ENCODE data around the gene PIK3R5.
"Not testable (repeated sequence)": the region's sequence is repeated elsewhere in the genome, so short reads cannot be mapped to it uniquely, and the experiment has no call there.

The PIK3R5 gene

DNA sequence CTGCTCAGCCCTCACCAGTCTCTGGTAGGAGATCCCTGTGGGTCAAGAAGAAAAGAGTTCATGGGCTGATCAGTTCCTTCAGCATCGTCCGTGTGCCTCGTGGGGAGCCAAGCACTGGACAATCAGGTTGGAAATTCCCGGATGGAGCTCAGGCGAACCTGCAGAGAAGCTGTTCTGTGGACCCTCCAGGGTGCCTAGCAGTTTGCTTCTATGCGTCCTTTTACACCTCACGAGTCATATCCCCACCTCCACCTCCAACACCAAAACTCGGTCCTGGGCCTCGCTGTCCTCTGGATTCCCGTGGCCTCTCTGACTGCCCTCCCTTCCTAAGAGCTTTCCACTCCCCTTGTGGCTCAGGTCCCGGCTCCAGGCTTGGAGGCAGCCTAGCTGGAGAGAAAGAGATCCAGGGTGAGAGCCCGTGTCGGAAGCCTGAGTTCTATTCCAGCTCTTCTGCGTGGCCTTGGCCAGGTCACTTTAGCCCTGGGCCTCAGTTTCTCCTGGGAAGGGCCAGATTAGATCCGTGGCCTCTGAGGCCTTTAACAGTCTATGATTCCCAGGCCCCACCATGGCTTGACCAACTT lies 71.8 kb downstream of the PIK3R5 start:
- no peak for DNase-seq

DNA sequence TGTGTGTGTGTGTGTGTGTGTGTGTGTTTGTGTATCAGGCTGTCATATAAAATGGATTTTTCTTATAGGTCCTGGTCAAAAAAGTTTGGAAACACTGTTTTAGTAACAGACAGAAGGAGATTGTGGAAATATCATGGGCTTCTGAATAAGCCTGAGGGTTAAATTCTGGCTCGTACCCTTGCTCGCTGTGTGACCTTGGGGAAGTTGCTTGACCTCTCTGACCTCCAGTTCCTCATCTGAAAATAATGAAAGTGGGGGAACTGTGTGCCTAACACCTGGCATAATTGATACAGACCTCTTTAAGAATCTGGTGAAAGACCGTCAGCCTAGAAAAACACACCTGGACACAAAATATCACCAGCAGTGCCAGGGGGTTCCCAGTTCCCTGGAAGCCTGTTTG lies 72.4 kb downstream of the PIK3R5 start:
- DNase-seq, result no peak

DNA sequence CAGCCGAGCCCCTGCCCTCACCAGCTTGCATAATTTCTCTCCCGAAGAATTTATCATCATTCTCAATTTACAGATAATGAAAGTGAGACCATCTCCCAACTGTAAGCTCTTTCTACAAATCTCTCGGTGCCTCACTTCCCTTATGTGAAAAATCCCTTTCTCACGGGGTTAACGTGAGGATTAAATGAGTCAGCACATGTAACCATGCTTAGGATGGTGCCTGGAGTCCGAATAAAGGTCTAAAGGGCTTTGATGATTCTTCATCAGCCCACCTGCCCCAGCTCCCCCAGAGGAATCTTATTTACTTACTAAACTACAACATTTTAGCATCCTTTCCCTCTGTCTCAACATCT lies 73.2 kb downstream of the PIK3R5 start:
- DNase-seq, result no peak

DNA sequence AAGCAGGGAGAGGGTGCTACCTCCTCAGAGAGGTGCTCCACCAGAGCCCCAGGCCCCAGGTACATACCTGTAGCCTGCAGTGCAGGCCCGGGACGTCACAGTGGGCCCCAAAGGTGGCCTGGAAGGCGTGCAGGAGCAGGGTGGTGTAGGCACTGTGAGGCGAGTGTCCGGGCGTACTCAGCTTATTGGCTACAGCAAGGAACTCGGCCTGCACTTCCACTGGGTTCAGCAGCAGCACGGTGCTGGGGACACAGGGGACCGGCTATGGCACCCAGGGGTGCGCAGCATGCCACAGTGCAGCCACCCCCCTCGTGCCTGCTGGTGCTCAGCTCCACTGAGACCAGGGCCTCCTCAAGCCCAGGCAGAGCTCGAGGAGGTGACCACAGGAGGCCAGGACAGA lies 74.8 kb downstream of the PIK3R5 start:
- DNase-seq, result no peak

DNA sequence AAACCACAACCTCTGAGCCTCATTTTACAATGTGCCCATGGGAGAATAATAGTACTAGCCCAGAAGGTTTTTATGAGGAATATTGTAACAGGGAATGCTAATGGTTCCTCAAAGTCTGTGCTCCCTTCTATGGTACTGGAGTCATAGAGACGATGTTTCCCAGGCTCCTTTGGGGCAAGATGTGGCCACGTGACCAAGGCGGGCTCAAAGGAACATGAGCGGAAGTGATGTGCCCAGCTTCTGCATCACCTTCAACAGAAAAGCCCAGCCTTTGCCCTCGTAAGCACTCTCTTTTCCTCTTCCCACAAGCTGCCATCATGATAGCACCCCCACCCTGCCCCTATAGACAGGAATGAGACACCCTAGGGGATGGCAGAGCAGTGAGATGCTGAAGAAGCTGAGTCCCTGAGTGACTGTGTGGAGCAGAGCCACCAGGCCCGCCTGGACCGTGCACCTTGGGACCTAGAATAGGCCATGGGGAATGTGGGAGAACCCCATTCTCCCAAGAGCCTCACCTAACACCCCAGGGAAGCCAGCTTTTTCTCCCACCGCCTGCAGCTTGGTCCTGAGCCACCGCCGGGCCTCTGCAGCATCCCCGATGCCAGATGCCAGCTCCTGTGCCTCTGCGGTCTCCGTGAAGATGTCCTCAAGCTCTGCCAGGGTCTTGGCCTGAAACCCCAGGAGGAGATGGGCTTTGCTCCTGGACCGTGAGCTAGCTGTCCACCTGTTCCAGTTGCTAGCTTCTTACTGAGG lies 75.9 kb downstream of the PIK3R5 start:
- no peak for DNase-seq

DNA sequence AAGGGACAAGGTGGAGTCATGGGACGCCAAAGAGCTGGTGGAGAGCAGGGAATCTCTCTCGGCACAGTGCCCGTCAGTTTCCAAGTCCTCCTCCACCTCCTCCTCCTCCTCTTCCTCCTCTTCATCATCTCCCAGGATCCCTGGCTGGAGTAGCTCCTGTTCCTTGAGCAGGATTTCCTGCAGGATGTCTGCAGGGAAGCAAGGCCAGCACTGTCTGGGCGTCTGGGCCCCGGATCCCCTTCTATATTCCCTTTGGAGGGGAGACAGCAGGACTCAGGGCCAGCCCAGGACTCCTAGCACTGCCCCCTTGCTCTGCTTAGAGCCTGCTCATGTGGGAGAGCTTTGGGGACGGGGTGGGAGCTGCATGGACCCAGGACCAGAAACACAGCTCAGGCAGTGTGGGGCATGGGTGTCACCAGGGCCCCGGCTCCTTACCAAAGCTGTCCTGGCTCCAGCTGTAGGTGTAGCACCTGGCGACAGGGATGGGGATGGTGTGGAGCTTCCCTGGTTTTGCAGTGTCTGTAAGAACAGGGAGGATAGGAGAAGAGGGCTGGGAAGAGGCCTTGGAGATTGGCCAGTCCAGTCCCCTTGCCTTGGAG lies 76.7 kb downstream of the PIK3R5 start:
- DNase-seq, result no peak

DNA sequence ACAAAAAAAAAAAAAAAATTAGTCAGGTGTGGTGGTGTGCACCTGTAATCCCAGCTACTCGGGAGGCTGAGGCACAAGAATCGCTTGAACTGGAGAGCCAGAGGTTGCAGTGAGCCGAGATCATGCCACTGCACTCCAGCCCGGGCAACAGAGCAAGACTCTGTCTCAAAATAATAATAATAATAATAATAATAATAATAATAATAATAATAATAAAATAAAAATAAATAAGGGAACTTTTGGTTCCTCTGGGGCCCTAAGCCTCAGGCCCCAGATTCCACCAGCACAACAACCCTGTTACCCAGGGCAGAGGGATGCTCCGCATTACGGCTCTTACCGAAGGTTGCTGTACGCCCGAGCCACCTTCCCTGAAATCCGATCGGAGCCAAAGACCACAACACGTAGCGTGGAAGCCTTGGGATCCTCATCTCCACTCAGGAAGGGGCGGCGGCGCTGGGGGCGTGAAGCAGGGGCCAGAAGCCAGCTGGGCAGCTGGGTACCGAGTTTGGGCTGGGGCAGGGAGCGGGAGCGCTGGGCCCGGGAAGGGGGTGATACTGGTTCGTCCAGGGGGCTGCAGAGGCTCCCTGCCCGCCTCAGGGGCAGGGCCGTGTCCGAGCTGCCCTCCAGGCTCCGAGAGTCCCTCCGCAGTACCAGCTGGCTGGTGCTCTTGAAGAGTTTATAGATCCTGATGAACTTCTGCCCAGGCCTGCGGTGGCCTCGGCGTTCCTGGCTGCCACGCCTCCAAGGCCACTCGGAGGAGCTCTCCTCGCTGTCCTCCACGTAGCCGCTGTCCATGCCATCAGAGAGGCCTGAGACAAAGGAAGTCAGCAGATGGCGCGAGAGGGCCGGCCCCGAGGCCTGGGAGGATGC lies 77.4 kb downstream of the PIK3R5 start:
- DNase-seq, result peak; percentile 86

DNA sequence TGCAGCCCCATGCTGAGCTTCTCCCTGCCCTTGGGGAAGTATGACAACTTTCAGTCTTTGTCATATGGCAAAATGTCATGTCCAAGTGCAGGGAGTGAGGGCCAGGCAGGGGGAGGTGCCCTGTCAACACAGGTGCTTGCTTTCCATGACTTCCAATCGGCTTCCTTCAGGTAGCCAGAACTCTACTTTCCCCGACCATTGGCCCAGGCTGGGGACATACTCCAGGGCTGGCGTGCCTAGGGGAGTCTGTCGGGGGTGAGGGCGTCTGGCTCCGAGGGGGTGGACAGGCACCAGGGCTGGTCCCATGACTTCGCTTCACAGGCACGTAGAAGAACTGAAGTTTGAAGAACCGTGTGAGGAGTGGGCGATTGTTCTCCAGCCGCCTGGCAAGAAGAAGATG lies 78.2 kb downstream of the PIK3R5 start:
- DNase-seq, result no peak

DNA sequence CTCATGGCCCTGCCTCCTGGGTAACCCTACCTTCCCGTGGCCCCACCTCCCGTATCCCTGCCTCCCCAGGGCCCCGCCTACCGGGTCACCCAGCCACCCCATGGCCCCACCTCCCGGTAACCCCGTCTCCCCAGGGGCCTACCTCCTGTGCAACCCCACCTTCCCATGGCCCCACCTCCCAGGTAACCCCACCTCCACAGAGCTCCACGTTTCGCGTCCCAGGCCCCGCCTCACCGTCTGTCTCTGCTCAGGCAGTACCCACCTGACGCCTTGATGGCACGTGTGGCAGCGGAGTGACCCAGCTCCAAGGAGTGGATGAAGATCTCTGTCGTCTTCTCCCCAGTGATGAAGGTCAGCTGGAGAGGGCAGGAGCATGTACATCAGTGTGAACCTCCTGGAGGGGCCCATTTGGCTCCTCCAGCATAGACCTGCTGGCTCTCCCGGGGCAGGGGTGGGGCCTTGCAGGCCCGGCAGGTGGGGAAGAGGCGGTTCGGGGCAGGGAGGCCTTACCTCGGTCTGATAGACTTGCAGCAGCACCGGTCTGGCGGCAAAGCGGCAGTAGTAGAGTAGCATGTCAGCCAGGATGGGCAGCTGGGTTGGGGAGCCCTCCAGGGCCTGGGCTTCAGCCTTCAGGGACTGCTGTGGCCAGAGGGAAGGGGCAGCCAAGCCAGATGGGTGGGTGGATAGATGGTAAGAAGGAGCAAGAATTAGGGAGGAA lies 79.4 kb downstream of the PIK3R5 start:
- DNase-seq, result no peak

DNA sequence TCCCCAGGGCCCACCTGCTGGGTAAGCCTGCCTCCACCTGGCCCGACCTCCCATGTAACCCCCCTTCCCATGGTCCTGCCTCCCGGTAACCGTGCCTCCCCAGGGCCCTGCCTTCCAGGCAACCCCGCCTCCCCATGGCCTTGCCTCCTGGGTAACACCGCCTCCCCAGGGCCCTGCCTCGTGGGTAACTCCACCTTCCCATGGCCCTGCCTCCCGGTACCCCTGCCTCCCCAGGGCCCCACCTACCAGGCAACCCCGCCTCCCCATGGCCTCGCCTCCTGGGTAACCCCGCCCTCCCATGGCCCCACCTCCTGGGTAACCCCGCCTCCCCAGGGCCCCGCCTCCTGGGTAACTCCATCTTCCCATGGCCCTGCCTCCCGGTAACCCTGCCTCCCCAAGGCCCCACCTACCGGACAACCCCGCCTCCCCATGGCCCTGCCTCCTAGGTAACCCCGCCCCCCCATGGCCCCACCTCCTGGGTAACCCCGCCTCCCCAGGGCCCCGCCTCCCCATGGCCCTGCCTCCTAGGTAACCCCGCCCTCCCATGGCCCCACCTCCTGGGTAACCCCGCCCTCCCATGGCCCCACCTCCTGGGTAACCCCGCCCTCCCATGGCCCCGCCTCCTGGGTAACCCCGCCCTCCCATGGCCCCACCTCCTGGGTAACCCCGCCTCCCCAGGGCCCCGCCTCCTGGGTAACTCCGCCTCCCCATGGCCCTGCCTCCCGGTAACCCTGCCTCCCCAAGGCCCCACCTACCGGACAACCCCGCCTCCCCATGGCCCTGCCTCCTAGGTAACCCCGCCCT lies 80.1 kb downstream of the PIK3R5 start:
- not testable (repeated sequence) for DNase-seq

DNA sequence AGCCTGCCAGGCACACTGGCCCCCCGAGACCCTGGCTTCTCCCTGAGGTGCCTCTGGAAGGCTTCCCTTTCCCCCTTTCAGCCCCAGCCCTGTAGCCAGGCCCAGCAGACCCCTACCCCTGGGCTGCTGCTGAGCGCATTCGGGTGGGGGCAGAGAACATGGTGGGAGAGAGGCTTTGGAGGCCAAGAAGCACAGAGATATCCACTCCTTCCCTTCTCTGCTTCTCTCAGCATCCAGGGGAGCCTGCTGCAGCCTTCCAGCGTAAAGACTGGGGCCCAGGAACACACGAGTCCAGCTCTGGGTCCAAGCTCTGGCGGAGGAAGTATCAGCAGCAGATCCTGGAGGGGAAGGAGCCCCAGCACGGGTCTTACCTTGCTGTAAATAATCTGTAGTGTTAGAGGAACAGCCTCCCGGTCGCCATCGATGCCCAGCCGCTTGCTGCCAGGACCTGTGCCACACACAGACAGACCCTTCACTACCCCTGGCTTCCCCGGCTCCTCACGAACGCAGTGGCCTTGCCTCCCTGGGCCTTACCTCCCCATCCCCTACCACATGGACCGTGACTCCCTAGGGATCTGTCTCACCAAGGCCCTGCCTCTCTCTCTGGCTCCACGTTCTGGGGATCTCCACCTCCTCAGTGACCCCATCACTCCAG lies 81.0 kb downstream of the PIK3R5 start:
- DNase-seq, result no peak

DNA sequence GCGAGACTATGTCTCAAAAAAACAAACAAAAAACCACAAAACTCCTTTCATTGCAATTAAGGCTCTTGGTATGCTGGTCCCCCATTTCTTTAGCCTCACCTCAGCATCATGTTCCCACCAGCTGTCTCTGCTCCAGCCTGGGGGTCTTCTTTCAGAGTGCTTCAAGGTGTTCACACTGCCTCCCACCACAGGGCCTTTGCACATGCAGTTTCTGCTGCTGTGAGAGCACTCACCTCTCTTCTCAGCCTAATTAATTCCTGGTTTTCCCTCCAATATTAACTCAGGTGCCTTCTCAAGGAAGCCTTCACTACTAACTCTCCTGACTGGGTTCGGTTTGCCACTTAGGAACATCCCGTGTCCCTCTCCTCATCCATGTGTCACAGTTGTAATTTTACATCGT lies 82.2 kb downstream of the PIK3R5 start:
- no peak for DNase-seq

DNA sequence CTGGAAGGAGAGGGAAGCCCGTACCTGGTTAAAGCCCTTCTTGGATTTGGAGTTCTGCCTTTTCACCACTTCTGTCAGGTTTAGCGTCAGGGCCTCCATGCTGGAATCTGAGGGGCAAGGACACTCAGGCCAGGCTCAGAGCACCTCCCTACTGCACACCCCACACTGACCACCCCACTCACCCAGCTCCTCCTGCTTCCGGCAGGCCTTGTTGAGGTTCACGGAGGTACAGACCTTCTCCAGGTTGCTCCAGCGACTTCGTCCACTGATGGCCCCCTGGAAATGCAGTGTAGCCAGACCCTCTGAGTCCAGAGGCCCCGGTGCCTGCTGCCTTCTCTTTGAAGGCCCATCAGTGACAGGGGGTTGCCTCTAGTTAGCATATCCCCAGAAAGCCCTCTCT lies 83.9 kb downstream of the PIK3R5 start:
- DNase-seq, result no peak

DNA sequence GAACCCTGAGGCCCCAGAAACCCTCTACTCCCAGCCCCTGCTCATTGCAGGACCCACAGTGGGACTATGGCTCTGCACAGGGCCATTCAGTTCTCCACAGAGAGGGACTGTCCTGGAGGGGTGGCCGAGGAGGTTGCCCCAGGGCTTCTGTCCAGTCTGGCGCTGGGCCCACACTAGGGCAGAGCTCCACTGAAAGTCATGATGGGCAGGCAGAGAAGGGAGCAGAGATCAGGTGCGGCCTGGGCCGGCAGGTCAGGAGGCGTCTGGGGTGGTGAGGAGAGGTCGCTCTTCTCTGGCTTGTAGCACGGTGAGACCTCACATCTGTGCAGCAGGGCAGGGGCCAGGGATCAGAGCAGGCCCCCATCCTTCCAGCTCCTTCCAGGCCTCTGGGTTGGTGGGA lies 85.0 kb downstream of the PIK3R5 start:
- DNase-seq, result no peak

DNA sequence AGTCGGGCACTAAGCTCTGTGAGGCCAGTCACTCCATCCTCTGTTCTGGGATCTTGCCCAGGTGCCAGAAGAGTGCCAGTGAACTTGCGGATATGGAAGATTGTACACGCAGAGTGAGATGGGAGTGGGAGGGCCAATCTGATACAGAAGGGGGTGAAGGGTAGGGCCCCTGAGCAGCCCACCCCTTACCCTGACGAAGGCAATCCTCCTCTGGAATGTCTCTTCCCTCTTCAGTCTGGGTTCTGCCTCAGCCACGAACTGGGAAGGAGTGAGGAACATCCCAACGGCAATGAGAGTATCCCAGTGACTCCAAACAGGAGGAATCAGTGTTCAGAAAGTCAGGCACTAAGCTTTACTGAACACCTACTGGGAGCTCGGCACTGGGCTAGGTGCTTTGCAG lies 86.1 kb downstream of the PIK3R5 start:
- DNase-seq, result no peak

DNA sequence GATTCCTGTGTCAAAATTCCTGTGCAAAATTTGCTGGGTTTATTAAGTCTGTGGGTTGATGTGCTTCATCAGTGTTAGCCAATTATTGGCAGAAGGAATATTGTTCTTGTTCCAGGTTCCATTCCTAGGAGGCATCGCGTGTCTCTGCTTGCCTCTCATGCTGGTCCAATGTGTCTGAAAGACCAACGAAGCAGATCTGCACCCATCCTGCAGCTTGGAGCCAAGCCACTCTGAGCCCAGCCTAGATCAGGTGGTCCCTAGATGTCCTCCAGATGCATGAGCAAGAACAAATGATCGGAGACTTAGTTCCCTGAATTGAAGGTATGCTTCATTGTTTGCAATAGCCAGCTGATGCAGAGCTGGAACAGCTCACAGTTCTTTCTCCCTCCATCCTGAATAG lies 87.5 kb downstream of the PIK3R5 start:
- no peak for DNase-seq

DNA sequence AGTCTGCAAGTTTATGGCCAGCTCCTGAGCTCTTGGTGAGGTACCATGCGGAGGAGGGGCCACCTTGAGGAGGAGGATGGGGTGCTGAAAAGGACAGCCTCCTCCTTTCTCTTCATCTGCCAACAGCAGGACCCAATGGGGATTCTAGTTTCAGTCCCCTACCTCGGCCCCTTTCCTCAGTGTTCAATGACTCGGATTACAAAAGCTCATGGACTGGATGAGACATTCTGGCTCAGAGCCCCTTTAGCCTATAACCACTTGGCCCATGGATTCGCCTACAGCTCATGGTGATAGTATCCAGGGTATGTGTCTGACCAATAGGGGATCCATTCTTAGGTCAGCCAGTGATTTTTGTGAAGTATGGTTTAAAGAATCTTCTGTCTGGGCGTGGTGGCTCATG lies 89.5 kb downstream of the PIK3R5 start:
- DNase-seq, result no peak

DNA sequence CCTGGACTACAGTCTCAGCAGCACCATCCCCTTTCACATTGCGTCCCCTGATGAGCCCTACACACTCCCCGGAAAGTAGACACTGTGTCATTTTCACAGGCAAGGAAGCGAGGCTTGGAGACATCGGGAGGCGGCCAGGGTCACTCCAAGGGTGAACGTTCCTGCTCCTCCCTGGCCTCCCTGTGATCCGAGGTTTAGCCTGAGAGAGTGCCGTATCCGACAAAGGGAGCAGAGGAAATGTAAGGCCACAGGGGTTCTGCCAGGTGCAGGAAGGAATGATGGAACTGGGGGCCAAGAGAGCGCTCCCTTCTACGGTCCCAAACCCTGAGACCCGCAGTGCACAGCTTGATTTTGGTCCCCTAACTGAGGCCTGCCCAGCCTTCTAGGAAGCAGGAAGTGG lies 90.1 kb downstream of the PIK3R5 start:
- no peak for DNase-seq

DNA sequence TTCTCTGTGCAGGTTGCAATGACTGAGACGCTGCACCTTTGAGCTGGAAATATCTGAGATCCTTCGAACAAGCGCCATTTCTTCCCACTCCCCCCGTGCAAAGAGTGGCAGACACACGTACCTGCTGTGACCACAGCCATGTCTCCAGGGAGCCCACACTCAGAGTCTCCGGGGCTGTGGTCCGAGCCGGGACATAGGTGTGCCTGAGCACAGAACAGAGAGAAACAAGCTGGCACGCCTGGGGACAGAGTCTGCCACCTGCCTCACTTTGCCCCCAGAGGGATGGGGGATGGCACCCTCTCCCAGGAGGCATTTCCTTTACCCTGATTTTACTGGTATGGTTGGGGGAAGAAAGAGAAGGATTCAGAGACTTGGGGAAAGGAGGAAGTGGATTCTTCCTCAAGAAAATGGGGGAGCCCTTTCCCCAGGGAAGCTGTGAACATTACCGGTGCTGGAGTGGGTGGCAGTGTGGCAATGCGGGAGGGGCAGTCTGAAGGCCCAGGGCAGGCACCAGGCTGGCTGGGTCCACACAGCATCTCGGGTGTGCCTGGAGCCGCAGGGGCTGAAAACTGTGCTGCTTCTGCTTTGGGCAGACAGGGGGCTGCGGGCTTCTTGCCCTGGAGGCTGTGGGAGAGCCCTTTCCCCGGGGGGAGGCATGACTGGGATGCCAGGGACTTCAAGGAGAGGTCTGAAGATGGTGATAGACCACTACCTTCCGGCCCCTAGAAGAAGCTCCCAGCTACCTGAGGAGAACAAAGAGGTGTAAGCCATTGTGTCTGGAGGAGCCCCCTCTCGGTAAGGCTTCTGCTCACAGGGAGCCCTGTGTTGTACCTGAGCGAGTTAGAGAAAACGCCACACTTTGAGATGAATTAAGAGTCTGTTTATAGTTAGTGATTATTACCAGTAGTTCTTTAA lies 91.4 kb downstream of the PIK3R5 start:
- no peak for DNase-seq

DNA sequence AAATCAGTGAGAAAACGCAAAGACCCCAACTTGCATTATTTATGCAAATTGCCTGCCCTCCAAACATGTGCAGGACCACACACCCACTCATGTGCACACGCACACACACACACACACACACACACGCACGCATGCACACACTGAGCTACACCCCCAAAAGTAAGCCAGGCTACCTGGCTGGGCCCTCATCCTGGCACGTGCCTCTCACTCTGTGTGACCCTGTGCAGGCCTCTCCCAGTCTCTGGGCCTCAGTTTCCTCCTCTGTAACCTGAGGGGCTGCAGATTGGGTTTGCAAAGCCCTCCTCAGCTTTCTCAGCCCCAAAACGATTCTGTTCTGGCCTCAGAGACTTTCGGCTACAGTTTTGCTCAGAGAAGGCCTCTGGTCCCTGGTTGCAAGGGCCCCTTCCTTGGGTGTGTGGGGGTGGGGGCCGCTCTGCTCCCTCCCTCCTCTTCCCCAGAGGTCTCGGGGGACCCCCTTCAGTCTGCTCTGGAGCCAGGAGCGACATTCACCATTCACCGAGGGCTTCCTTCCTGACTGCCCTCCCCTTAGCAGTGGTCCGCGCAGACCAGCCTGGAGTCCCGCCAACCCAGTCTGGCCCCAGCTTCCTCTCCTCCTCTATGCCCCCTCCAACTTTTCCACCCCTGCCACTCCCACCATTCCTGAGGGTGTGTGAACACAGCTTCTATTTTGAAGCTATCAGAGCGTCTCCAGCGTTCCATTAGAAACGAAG lies 92.6 kb downstream of the PIK3R5 start:
- DNase-seq, result no peak
